HCT116 (cell line): ENCODE measurements around the gene TRIP13.

Experiments used
- EZH2phosphoT487 ChIP-seq: fragments of 200-600 bp; IDR thresholded peaks from 2 replicates; pipeline ENCODE4 v1.6.1; 2018; ENCODE audit warnings: antibody characterized with exemption, borderline replicate concordance
- POLR2A ChIP-seq: IDR thresholded peaks from 2 replicates; pipeline ENCODE4 v1.7.0; 2011; ENCODE audit warnings: borderline replicate concordance; ENCODE audit not compliant: insufficient read depth, insufficient read length; ENCODE audit errors: extremely low read depth
- TF ChIP-seq, protein P1 (sequence below), 3 experiments: fragments of 200-600 bp in 1 of 3; sonication (generic) in 1 of 3; IDR thresholded peaks in 2 of 3; conservative IDR thresholded peaks in 1 of 3; 2 replicates each; pipeline ENCODE4 v1.5.1; 2012 to 2017; ENCODE audit warnings: low read depth in 2 of 3, low read length in 2 of 3, antibody characterized with exemption in 1 of 3, borderline replicate concordance in 1 of 3, control low read depth in 1 of 3, mild to moderate bottlenecking in 1 of 3, mixed read lengths in 1 of 3, mixed run types in 1 of 3, moderate library complexity in 1 of 3; ENCODE audit not compliant: insufficient read depth in 1 of 3

DNA sequence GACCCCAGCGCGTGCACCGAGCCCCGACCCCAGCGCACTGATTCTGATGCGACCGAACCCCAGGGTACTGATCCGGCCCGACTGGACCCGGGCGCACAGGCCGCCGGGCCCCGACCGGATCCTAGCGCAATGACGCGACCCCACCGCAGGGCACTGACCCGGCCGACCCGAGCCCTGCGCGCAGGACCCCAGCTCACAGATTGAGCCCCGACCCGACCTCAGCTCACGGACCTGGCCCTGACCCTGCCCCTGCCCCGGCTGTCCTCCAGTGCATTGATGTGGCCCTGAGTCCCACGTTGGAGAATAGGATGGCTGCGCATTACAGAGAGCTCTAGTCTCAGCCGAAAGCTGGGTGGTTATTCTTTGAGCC lies 438 bp downstream of the TRIP13 start:
- TF ChIP-seq EZH2phosphoT487 = no peak
- TF ChIP-seq POLR2A = no peak
- TF ChIP-seq, protein P1, sequence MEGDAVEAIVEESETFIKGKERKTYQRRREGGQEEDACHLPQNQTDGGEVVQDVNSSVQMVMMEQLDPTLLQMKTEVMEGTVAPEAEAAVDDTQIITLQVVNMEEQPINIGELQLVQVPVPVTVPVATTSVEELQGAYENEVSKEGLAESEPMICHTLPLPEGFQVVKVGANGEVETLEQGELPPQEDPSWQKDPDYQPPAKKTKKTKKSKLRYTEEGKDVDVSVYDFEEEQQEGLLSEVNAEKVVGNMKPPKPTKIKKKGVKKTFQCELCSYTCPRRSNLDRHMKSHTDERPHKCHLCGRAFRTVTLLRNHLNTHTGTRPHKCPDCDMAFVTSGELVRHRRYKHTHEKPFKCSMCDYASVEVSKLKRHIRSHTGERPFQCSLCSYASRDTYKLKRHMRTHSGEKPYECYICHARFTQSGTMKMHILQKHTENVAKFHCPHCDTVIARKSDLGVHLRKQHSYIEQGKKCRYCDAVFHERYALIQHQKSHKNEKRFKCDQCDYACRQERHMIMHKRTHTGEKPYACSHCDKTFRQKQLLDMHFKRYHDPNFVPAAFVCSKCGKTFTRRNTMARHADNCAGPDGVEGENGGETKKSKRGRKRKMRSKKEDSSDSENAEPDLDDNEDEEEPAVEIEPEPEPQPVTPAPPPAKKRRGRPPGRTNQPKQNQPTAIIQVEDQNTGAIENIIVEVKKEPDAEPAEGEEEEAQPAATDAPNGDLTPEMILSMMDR (IDR thresholded peaks at IDR 0.05 in 2 of 3, conservative IDR thresholded peaks at IDR 0.05 in 1 of 3; ENCODE audit: borderline replicate concordance in 1 of 3, insufficient read depth in 1 of 3, low read depth in 2 of 3, low read length in 2 of 3) = no peak
